Cardiac fibroblast (primary cell): ENCODE results near the gene MLH3.

Source experiments
- DNase-seq, 2 donors: peaks; one replicate each; pipeline versions ENCODE4 v3.0.0 to v3.0.0-alpha.2; 2010; ENCODE audit warnings: low read depth in 2 of 2
- H3K4me3 ChIP-seq, 2 donors: replicated peaks in 1 of 2; 1 replicate in 1 of 2; 2 replicates in 1 of 2; pipeline ENCODE4 v1.5.1; 2011; ENCODE audit warnings: low read depth in 2 of 2, low read length in 2 of 2, mild to moderate bottlenecking in 2 of 2, moderate library complexity in 1 of 2
- CTCF ChIP-seq: IDR thresholded peaks from one replicate; pipeline ENCODE4 v1.5.1; 2011; ENCODE audit warnings: low read depth, mild to moderate bottlenecking, low read length, inconsistent platforms

The MLH3 gene

GRCh38 chr14:75060420-75060819, 9.2 kb upstream of the MLH3 start:
- TF ChIP-seq CTCF: no peak
- H3K4me3 ChIP-seq: no peak overlapping the region
- no peak for DNase-seq

DNA sequence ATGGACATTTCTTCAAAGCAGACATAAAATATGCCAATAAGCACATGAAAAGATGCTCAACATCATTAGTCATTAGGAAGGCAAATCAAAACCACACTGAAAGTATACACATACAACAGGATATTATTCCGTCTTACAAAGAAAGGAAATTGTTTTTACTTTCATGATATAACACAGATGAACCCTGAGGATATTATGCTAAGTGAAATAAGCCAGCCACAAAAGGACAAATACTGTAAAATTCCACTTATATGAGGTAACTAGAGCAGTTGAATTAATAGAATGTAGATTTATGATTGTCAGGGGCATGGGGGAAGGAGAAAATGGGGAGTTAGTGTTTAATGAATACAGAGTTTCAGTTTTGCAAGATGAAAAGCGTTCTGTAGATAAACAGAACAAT, 8.4 kb upstream of the MLH3 start:
- no peak overlapping the region for H3K4me3 ChIP-seq
- no peak for DNase-seq
- TF ChIP-seq CTCF: no peak

DNA sequence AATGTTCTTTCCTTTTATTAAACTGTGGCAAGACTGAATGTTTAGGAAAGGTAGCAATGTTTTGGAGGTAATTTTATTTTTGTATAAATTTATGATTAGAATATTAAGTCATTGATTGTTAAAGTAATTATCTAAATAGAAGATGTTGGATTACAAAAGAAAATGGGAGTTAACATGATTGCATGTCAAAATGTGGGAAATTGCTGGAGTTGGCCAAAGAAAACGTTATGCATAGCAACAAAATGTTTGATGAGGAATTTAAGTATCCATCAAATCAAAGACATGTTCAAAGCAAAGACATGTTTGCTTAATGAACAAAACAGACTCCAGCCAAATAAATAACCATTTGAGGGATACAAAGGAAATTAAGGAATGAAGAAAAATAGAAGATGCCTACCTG, 3.2 kb upstream of the MLH3 start:
- DNase-seq: no peak
- no peak for TF ChIP-seq CTCF
- H3K4me3 ChIP-seq: no peak overlapping the region

DNA sequence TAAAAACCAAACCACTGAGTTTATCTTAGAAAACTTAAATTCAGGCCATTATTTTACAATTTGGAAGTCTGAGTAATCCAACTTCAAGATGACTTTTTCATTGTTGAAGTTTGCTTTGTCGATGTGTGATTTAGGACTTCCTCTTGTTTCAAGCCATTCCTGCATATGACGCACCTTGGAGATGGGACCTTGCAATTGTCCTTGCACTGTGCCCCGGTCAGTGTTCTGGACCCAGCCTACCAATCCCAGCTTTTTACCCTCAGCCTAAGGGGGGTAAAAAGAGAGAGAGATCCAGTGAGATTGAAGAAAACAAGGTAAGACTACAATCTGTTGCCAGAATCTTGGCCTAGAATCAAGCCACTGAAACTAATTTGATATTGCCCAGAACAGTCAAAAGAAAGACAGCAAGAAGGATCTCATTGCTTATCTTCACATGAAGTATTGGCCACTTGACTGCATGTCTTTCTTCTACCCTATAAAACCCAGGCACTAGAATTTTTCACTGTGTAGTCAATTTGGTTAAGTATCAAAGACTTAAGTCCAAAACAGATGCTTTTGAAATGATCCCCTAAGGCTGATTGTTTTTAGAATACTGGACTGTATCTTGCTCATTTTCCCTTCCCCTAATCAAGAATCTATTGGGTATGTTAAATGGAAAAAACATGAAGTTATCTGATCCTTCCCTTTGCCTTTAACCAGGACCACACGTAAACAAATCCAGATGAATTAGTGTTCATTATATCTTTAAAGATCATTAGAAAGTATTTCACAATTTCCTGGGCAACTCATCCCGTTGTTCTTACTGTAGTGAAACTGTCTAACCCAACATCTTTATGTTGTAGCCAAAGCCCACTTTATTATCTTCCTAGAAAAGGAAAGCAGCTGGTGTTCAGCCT, 2.4 kb upstream of the MLH3 start:
- DNase-seq: peak in 1 of 2 donors; percentile 27
- no peak for TF ChIP-seq CTCF

GRCh38 chr14:75051556-75051899, 261 bp upstream of the MLH3 start:
- H3K4me3 ChIP-seq: peak overlapping the region; percentile 52 to 57
- no peak for DNase-seq
- TF ChIP-seq CTCF: no peak

More for the DNA sequence above, 2.4 kb upstream of the MLH3 start:
- H3K4me3 ChIP-seq: no peak overlapping the region

GRCh38 chr14:75049731-75050201, 1.5 kb downstream of the MLH3 start:
- TF ChIP-seq CTCF: no peak
- no peak overlapping the region for H3K4me3 ChIP-seq
- peak; percentile 24 to 67 for DNase-seq
